ENCODE results near the gene ANGPT4. TPM values are rescaled to one million over a fixed set of nuclear protein-coding genes. Genes with fewer than 3 reads are reported as not detected.

The ANGPT4 gene
- total and polyA plus RNA-seq, 3 experiments from 2014 or later: not detected

DNA sequence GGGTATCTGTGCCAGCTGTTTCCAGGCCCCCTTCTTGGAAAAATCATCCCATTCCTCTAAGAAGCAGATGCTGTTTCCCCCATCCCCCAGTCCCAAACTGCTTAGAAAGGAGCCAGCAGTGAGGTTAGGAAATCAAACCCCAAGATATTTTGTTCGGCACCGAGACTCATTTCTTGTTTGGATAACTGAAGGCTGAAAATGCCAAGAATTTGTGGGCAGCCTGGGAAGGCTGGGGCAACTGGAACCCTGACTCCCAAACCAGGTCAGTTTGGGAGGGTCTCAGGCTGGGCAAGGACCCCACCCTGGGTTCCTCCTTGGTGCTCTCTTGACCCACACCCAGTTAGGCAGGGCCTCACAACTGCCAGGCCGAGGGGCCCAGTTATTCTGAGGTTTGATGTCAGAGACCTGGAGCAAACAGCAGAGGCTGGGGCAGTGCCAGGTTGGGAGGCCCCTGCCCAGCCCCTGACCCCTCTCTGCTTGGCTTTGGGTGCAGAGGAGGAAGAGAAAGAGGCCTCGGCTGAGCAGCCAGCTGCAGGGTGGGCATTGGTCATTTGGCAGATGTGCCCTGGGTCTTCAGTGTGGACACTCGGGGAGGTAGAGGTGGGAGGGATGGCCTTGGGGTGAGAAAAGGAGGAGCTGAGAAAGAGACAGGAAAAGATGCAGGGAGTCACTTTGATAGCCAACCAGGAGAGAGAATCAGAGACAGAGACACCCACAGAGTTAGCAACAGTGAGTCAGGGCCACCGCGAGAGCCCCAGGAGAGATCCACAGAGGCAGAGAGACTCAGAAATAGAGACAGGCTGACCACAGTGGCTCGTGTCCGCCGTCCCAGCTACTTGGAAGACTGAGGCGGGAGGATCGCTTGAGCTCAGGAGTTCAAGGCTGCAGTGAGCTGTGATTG lies 5.0 kb downstream of the ANGPT4 start:
- Mint-ChIP-seq H3K36me3 (no peaks in the 10 kb centered on the region), H3K27ac (peak overlapping the region in 3 of 8 donors; percentile 42 to 79 (median 56)), H3K4me1 (no peaks in the 10 kb centered on the region), H3K27me3 (peaks cover 3 to 28% of the 10 kb centered on the region in 2 donors), H3K9me3 (no peaks in the 10 kb centered on the region), H3K4me3 (no peak overlapping the region)
- ChIA-PET POLR2A (no interaction called here), CTCF (interaction anchor here (0.6 to 2.9 kb wide), 5 partner anchors 9 to 94 kb away, joined by 3 to 6 read pairs (median 3); partner anchors contain the start of gene FAM110A)
- Histone ChIP-seq H3K9me3 (ENCODE audit: low read length) (no peaks in the 10 kb centered on the region), H3K27me3 (ENCODE audit: insufficient read depth, low read length, poor library complexity, severe bottlenecking) (no peaks in the 10 kb centered on the region), H3K36me3 (ENCODE audit: insufficient read depth, low read length) (no peaks in the 10 kb centered on the region), H3K4me3 (ENCODE audit: low read length) (no peak overlapping the region), H3K4me1 (ENCODE audit: insufficient read depth, low read length) (no peaks in the 10 kb centered on the region), H3K27ac (ENCODE audit: low read depth, low read length) (no peak overlapping the region)
- no peak for DNase-seq

DNA sequence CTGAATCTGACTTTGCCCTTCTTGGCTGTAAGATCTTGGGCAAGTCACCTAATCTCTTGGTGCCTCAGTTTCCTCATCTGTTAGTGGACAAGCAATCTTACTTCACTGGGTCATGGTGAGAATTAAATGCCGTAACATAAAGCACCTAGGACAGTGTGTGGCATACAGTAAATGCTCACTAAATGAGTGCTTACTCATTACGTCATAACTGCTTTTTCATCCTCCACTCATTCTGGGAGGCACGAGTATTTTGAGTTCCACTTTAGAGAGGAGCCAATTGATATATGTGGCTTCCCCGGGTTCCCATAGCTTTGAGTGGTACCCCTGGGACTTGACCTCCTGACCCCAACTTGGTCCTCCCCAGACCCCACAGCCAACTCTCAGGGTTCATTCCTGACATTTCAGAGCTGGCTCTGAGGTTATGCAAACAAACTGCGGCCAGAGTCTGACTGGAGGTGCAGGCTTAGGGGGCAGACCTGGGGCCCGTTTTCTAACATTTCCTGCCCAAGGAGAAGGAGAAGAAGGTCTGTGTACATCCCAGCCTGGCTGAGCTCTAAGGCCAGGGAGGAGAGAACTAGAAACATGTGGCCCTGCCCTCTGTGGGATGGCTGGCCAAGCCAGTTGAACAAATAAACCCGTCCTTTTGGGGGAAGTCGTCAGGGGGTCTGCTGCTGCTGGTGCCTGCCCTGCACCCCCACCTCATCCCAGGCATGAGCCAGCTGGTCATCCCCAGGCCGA lies 5.8 kb downstream of the ANGPT4 start:
- H3K36me3 Mint-ChIP-seq: no peaks in the 10 kb centered on the region
- H3K27ac ChIP-seq (ENCODE audit: low read depth, low read length): no peak overlapping the region
- POLR2A ChIA-PET: no interaction called here
- H3K27ac Mint-ChIP-seq: no peak overlapping the region
- H3K36me3 ChIP-seq (ENCODE audit: insufficient read depth, low read length): no peaks in the 10 kb centered on the region
- no peak for DNase-seq
- no peak overlapping the region for H3K4me3 Mint-ChIP-seq
- H3K27me3 ChIP-seq (ENCODE audit: insufficient read depth, low read length, poor library complexity, severe bottlenecking): no peaks in the 10 kb centered on the region
- no peak overlapping the region for H3K4me3 ChIP-seq (ENCODE audit: low read length)
- no peaks in the 10 kb centered on the region for H3K4me1 ChIP-seq (ENCODE audit: insufficient read depth, low read length)
- no peaks in the 10 kb centered on the region for H3K9me3 Mint-ChIP-seq
- CTCF ChIA-PET: no interaction called here
- H3K27me3 Mint-ChIP-seq: peaks cover 3 to 26% of the 10 kb centered on the region in 2 donors
- H3K9me3 ChIP-seq (ENCODE audit: low read length): no peaks in the 10 kb centered on the region
- no peaks in the 10 kb centered on the region for H3K4me1 Mint-ChIP-seq

DNA sequence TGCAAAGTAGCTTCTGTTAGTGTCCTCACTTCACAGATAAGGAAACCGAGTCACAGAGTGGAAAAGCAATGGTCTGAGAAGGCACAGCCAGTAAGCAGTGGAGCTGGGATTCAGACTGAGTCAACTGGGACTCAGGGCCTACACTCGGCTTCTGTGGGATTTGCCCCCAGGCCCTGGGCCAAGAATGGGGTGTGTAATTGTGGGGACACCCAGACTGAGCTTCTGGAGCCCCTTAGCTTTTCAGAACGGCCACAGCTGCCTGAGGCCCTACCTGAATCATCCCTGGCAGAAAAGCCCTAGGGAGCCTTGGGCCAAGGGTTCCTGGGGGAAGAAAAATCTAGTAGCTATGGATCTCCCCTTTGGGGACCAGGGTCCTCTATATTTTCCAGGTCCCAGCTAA lies 6.5 kb downstream of the ANGPT4 start:
- no peak overlapping the region for H3K27ac Mint-ChIP-seq
- Histone ChIP-seq H3K27ac (ENCODE audit: low read depth, low read length) (no peak overlapping the region), H3K4me3 (ENCODE audit: low read length) (no peak overlapping the region), H3K9me3 (ENCODE audit: low read length) (no peaks in the 10 kb centered on the region), H3K4me1 (ENCODE audit: insufficient read depth, low read length) (no peaks in the 10 kb centered on the region), H3K36me3 (ENCODE audit: insufficient read depth, low read length) (no peaks in the 10 kb centered on the region), H3K27me3 (ENCODE audit: insufficient read depth, low read length, poor library complexity, severe bottlenecking) (no peaks in the 10 kb centered on the region)
- H3K4me1 Mint-ChIP-seq: no peaks in the 10 kb centered on the region
- POLR2A ChIA-PET: no interaction called here
- H3K36me3 Mint-ChIP-seq: no peaks in the 10 kb centered on the region
- no peak for DNase-seq
- no peaks in the 10 kb centered on the region for H3K9me3 Mint-ChIP-seq
- CTCF ChIA-PET: no interaction called here
- H3K27me3 Mint-ChIP-seq: peaks cover 3 to 22% of the 10 kb centered on the region in 2 donors
- H3K4me3 Mint-ChIP-seq: no peak overlapping the region

DNA sequence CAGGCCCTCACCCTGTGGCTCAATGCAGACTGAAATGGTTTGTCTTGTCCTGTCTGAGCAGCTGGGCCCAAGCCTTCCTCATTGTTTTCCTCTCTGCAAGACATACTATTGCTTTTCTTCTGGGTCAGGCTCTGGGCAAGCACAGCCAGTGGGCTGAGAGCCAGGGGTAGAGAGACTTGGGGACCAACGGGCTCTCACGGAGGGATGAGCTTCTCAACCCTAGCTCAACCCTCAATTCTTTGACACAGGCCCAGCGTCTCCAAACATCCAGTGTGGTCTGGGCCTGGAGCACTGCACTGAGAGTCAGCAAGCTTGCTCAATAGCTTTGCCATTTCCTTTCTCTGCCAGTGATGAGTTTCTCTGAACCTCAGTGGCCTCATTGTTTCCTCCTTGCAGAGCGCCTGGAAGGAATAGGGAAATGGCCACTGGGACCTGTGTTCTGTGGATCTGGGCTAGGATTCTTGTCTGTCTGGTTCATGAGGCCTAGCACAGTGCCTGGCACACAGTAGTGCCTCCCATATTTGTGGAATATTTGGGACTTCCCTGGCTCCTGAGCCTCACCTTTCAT lies 9.3 kb downstream of the ANGPT4 start:
- Mint-ChIP-seq H3K4me3 (no peak overlapping the region), H3K36me3 (no peaks in the 10 kb centered on the region), H3K4me1 (no peaks in the 10 kb centered on the region), H3K9me3 (no peaks in the 10 kb centered on the region), H3K27ac (peak overlapping the region in 1 of 8 donors; percentile 37), H3K27me3 (peaks cover 3 to 6% of the 10 kb centered on the region in 2 donors)
- no peaks in the 10 kb centered on the region for H3K4me1 ChIP-seq (ENCODE audit: insufficient read depth, low read length)
- no peaks in the 10 kb centered on the region for H3K9me3 ChIP-seq (ENCODE audit: low read length)
- no peaks in the 10 kb centered on the region for H3K36me3 ChIP-seq (ENCODE audit: insufficient read depth, low read length)
- H3K4me3 ChIP-seq (ENCODE audit: low read length): no peak overlapping the region
- no peak overlapping the region for H3K27ac ChIP-seq (ENCODE audit: low read depth, low read length)
- no peaks in the 10 kb centered on the region for H3K27me3 ChIP-seq (ENCODE audit: insufficient read depth, low read length, poor library complexity, severe bottlenecking)
- no peak for DNase-seq
- CTCF ChIA-PET: interaction anchor here (1.3 kb wide), 1 partner anchor 11 kb away, joined by 3 read pairs; no protein-coding TSS in a partner anchor
- POLR2A ChIA-PET: no interaction called here

DNA sequence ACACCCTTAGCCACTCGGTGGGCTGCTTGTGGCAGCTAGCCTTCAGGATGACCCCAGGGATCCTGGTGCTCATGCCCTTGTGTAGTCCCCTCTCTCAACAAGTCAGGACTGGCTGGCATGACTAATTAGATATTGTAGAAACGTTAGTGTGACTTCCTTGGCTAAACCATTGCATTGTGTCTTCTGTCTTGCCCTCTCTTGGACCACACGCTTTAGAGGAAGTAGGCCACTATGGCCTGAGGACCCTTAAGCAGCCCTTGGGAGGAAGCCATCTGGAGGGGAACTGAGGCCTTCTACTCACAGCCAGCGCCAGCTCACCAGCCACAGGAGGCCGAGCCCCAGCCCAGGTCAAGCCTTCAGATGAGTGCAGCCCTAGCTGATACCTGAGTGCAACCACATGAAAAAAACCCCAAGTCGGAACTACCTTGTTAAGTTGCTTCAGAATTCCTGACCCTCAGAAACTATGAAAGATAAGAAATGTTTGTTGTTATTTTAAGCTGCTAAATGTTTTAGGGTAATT lies 10.1 kb downstream of the ANGPT4 start:
- Histone ChIP-seq H3K27ac (ENCODE audit: low read depth, low read length) (no peak overlapping the region), H3K4me1 (ENCODE audit: insufficient read depth, low read length) (no peaks in the 10 kb centered on the region), H3K9me3 (ENCODE audit: low read length) (no peaks in the 10 kb centered on the region), H3K36me3 (ENCODE audit: insufficient read depth, low read length) (no peaks in the 10 kb centered on the region), H3K4me3 (ENCODE audit: low read length) (no peak overlapping the region), H3K27me3 (ENCODE audit: insufficient read depth, low read length, poor library complexity, severe bottlenecking) (no peaks in the 10 kb centered on the region)
- H3K9me3 Mint-ChIP-seq: no peaks in the 10 kb centered on the region
- no peak overlapping the region for H3K27ac Mint-ChIP-seq
- ChIA-PET POLR2A (no interaction called here), CTCF (interaction anchor here (1.3 kb wide), 1 partner anchor 12 kb away, joined by 3 read pairs; no protein-coding TSS in a partner anchor)
- H3K4me3 Mint-ChIP-seq: no peak overlapping the region
- DNase-seq: no peak
- H3K36me3 Mint-ChIP-seq: peaks cover 0 to under 1% (median 0%) of the 10 kb centered on the region in 3 donors
- peaks cover 0 to 3% of the 10 kb centered on the region in 2 donors for H3K27me3 Mint-ChIP-seq
- no peaks in the 10 kb centered on the region for H3K4me1 Mint-ChIP-seq

DNA sequence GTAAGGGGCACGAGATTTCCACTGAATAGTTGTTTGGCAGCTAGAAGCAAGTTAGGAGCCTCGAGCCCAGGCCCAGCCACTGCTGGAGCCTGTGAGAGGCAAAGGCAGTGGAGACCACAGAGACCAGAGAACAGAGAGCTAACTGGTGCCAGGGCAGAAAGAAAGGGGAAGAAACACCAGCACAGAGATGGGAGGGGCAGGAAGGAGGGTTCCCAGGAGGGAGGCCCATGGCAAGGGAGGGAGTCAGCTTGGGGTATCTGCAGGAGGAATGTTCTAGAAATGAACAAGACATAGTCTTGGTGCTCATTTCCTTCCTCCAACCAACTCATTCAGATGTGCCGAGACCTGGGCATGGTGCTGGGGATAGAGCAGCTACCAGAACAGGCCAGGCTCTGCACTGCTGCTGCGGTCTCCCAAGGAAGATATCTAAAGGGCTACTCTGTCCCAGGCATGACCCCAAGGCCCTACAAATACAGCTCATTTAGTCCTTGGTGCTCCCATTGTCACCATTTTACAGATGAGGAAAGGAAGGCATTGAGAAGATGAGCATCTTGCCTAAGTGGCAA lies 10.7 kb downstream of the ANGPT4 start:
- Histone ChIP-seq H3K27me3 (ENCODE audit: insufficient read depth, low read length, poor library complexity, severe bottlenecking) (no peaks in the 10 kb centered on the region), H3K27ac (ENCODE audit: low read depth, low read length) (no peak overlapping the region), H3K4me3 (ENCODE audit: low read length) (no peak overlapping the region), H3K4me1 (ENCODE audit: insufficient read depth, low read length) (no peaks in the 10 kb centered on the region), H3K9me3 (ENCODE audit: low read length) (no peaks in the 10 kb centered on the region), H3K36me3 (ENCODE audit: insufficient read depth, low read length) (no peaks in the 10 kb centered on the region)
- Mint-ChIP-seq H3K27ac (no peak overlapping the region), H3K36me3 (peaks cover 0 to 5% (median 0%) of the 10 kb centered on the region in 3 donors), H3K27me3 (peaks cover 0 to 3% of the 10 kb centered on the region in 2 donors), H3K4me3 (no peak overlapping the region), H3K4me1 (no peaks in the 10 kb centered on the region), H3K9me3 (no peaks in the 10 kb centered on the region)
- DNase-seq: no peak
- ChIA-PET CTCF (interaction anchor here (0.9 to 1.3 kb wide), 2 partner anchors 9 to 12 kb away, joined by 3 read pairs; no protein-coding TSS in a partner anchor), POLR2A (no interaction called here)

DNA sequence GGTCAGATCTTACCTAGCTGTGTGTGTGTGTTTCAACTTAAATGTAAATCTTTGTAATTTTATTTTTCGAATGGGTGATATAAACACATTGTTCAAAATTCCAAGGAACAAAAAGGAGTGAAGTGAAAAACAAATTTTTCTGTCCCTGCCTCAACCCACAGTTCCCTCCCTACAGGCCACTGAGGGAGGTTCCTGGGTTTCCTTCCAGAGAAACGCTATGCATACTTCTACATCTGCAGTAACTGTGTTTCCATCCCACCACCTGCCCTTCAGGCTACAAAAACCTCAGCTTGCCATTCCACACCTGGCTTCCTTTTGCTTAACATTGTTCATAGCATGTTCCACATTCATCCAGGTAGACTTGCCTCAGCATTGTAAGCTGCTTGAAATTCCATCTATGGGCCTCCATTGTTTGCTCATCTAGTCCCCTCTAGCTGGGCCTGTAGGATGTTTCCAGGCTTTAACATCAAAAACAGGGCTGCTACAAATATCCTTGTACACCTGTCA lies 12.0 kb downstream of the ANGPT4 start:
- Mint-ChIP-seq H3K4me3 (no peak overlapping the region), H3K9me3 (no peaks in the 10 kb centered on the region), H3K36me3 (peaks cover 0 to 5% (median 3%) of the 10 kb centered on the region in 3 donors), H3K4me1 (no peaks in the 10 kb centered on the region), H3K27ac (peak overlapping the region in 1 of 8 donors; percentile 72), H3K27me3 (peaks cover 0 to 7% of the 10 kb centered on the region in 2 donors)
- ChIA-PET CTCF (no interaction called here), POLR2A (no interaction called here)
- Histone ChIP-seq H3K36me3 (ENCODE audit: insufficient read depth, low read length) (no peaks in the 10 kb centered on the region), H3K4me3 (ENCODE audit: low read length) (no peak overlapping the region), H3K27ac (ENCODE audit: low read depth, low read length) (no peak overlapping the region), H3K9me3 (ENCODE audit: low read length) (no peaks in the 10 kb centered on the region), H3K4me1 (ENCODE audit: insufficient read depth, low read length) (no peaks in the 10 kb centered on the region), H3K27me3 (ENCODE audit: insufficient read depth, low read length, poor library complexity, severe bottlenecking) (no peaks in the 10 kb centered on the region)
- DNase-seq: no peak
